T-cell (primary cell): Measurements from ENCODE around the gene SKI. TPM values are rescaled to one million over a fixed set of nuclear protein-coding genes. Genes with fewer than 3 reads are reported as not detected.
A peak's percentile ranks its signal among the peaks of the same experiment; 100 is the strongest.

Experiments used
- ATAC-seq, 4 experiments: fragments of 200-7000 bp in 3 of 4; fragments of 150-1000 bp in 1 of 4; cut with Tn5 transposase; replicated peaks in 1 of 4; 1 replicate in 3 of 4; 2 replicates in 1 of 4; pipeline ENCODE4 v1.10.0; 2021; ENCODE audit warnings: moderate library complexity in 3 of 4, mild to moderate bottlenecking in 2 of 4, moderate number of reproducible peaks in 1 of 4
- CTCF ChIA-PET, 2 donors: fragments of 300-600 bp; sonication (Branson Sonifier 250); formaldehyde crosslinking; loops; one replicate each; lab custom pipeline; 2022; ENCODE audit warnings: antibody characterized with exemption in 2 of 2; lab: Charles Lee
- POLR2A ChIA-PET, 2 donors: fragments of 300-600 bp; sonication (Branson Sonifier 250); formaldehyde crosslinking; loops; one replicate each; lab custom pipeline; 2022; ENCODE audit warnings: antibody characterized with exemption in 2 of 2; lab: Charles Lee
- DNase-seq, 35 experiments: peaks; one replicate each; pipeline versions ENCODE4 v3.0.0 to v3.0.0-alpha.2; 2013 to 2023
- H3K27ac ChIP-seq: one replicate; pipeline ENCODE4 v1.5.1; 2013; ENCODE audit warnings: low read length
- H3K27me3 ChIP-seq, 2 experiments: replicated peaks in 1 of 2; 1 replicate in 1 of 2; 2 replicates in 1 of 2; pipeline versions ENCODE4 v1.6.1 to v1.7.0; 2013; ENCODE audit warnings: low read length in 1 of 2, mixed read lengths in 1 of 2; ENCODE audit not compliant: control insufficient read depth in 2 of 2, insufficient read depth in 2 of 2; ENCODE audit errors: extremely low read depth in 1 of 2
- H3K36me3 ChIP-seq, 2 donors: 1 replicate in 1 of 2; 2 replicates in 1 of 2; pipeline versions ENCODE4 v1.6.1 to v1.7.0; 2013; ENCODE audit warnings: low read length in 1 of 2; ENCODE audit not compliant: control insufficient read depth in 2 of 2, insufficient read depth in 1 of 2; ENCODE audit errors: extremely low read depth in 1 of 2
- H3K4me1 ChIP-seq, 2 experiments: 1 replicate in 1 of 2; 2 replicates in 1 of 2; pipeline versions ENCODE4 v1.6.1 to v1.7.0; 2013; ENCODE audit warnings: low read length in 2 of 2, mixed read lengths in 1 of 2; ENCODE audit not compliant: insufficient read depth in 2 of 2, control insufficient read depth in 1 of 2; ENCODE audit errors: extremely low read depth in 1 of 2
- H3K4me3 ChIP-seq, 2 donors: 1 replicate in 1 of 2; 2 replicates in 1 of 2; pipeline versions ENCODE4 v1.5.1 to v1.7.0; 2013; ENCODE audit warnings: mild to moderate bottlenecking in 2 of 2, low read length in 1 of 2, moderate library complexity in 1 of 2; ENCODE audit not compliant: control insufficient read depth in 1 of 2; ENCODE audit errors: extremely low read depth in 1 of 2
- H3K9me3 ChIP-seq: 2 replicates; pipeline ENCODE4 v1.7.0; 2013
- H3K27ac Mint-ChIP-seq, 2 donors: one replicate each; pipeline ENCODE4 v1.8.0; 2020 to 2021; ENCODE audit warnings: mild to moderate bottlenecking in 2 of 2, mixed read lengths in 2 of 2
- H3K27me3 Mint-ChIP-seq, 2 donors: one replicate each; pipeline ENCODE4 v1.8.0; 2021 to 2022; ENCODE audit warnings: mixed read lengths in 2 of 2
- H3K36me3 Mint-ChIP-seq: one replicate; pipeline ENCODE4 v1.8.0; 2021; ENCODE audit warnings: mixed read lengths
- H3K4me1 Mint-ChIP-seq, 3 donors: one replicate each; pipeline ENCODE4 v1.8.0; 2020 to 2022; ENCODE audit warnings: mixed read lengths in 3 of 3, mild to moderate bottlenecking in 1 of 3
- H3K4me3 Mint-ChIP-seq, 3 donors: one replicate each; pipeline ENCODE4 v1.8.0; 2020 to 2022; ENCODE audit warnings: mild to moderate bottlenecking in 3 of 3, mixed read lengths in 3 of 3, moderate library complexity in 3 of 3
- H3K9me3 Mint-ChIP-seq, 3 donors: one replicate each; pipeline ENCODE4 v1.8.0; 2020 to 2022; ENCODE audit warnings: mixed read lengths in 3 of 3
- WGBS: methylation state at CpG from one replicate; pipeline ENCODE4 v1.1.5; 2013; ENCODE audit warnings: missing lambda C conversion rate; ENCODE audit not compliant: insufficient coverage; 5-methylcytosine and 5-hydroxymethylcytosine counted together
- total RNA-seq, 35 experiments: library from RNA in 6 of 35; stranded (reverse) in 6 of 35; fragments of 120-200 nt in 1 of 35; gene quantifications; one replicate each; pipeline versions ENCODE4 v1.2.1 to v1.2.4 and lab custom pipeline; 2013 to 2026

The SKI gene
- total RNA-seq, 5 donors from 2014 or later (not counting 1 experiment from before 2014, with no cell fraction given) = 137 to 299 (median 157) TPM

DNA sequence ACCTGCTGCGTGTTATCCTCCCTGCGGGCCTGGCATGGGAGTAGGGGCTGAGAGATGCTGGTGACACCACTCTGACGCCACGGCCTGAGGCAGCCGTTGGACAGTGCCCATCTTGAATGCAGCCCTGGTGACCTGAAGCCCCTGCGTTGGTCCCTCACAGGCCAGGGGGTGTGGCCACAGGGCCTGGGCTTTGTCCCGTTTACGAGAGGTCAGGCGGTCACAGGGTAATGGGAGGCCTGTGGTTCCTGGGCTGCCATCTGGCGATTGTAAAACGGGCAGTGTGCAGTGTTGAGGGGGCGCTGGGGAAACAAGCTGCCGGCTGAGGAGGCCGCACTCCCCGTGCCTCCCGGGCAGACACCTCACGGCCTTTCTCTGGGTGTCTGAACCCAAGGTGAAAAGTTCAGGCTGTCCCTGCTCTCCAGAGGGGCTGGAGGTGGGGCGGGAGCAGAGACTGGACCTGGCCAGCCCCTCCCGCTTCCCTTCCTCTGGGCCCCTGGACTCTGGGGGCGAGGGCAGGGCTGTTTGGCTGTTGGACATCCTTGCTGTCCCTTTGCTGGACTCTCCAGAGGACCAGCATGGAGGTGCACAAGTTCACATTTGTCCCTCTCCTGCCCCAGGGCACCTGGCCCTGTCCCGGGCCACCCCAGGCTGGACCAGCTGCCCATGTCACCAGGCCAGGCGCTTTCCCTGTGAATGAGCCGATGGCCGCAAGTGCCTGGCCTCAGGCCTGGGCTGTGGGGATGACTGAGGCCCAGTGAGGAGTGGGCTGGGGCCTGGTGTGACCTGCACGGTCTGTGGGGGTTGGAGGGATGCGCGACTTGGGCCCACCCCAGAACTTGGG lies 42.4 kb downstream of the SKI start:
- no peak overlapping the region for H3K27ac ChIP-seq
- POLR2A ChIA-PET = no interaction called here

DNA sequence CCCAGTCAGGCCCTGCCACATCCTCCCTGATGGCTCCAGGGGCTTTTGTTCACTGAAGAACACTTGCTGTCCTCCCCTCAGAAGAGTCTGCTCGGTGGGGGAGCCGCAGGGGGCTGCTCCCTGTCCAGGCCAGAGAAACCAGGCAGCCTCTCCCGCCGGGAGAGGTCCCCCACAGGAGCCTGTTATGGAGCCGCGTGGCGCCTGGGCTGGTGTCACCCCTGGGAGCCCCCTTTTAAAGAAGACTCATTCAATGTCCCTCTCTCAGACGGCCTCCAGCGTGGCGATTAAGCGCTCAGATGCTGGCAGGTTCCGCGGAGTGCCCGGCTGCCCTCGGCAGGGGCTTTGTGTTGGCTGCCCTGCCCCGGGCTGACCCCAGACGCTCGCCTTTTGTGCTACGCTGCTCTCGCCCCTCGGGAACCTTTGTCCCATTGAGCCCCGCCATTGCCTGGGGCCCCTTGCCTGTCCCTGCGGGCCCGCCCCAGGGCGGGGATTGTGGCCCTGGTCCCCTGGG lies 43.1 kb downstream of the SKI start:
- 100% methylated on average over 13 of the region's 25 CpGs for WGBS
- Mint-ChIP-seq H3K9me3 (no peaks in the 10 kb centered on the region), H3K27ac (no peak overlapping the region), H3K27me3 (no peaks in the 10 kb centered on the region), H3K4me3 (no peak overlapping the region), H3K4me1 (peaks cover 51 to 81% (median 69%) of the 10 kb centered on the region in 3 donors), H3K36me3 (peaks cover 6% of the 10 kb centered on the region)
- CTCF ChIA-PET = no interaction called here
- peaks cover 7 to 10% of the 10 kb centered on the region in 2 donors for H3K36me3 ChIP-seq
- POLR2A ChIA-PET = no interaction called here
- no peaks in the 10 kb centered on the region for H3K27me3 ChIP-seq
- H3K27ac ChIP-seq = no peak overlapping the region
- DNase-seq (no peak), ATAC-seq (no peak)
- H3K4me3 ChIP-seq = no peak overlapping the region
- H3K4me1 ChIP-seq = peaks cover 13 to 98% of the 10 kb centered on the region in 2 experiments
- no peaks in the 10 kb centered on the region for H3K9me3 ChIP-seq

More for the DNA sequence above, 42.4 kb downstream of the SKI start:
- Histone ChIP-seq H3K27me3 (no peaks in the 10 kb centered on the region), H3K4me3 (no peak overlapping the region), H3K9me3 (no peaks in the 10 kb centered on the region), H3K36me3 (peaks cover 7 to 10% of the 10 kb centered on the region in 2 donors), H3K4me1 (peaks cover 8 to 98% of the 10 kb centered on the region in 2 experiments)
- Mint-ChIP-seq H3K27ac (no peak overlapping the region), H3K4me1 (peaks cover 53 to 79% (median 69%) of the 10 kb centered on the region in 3 donors), H3K4me3 (peak overlapping the region in 1 of 3 donors; percentile 49), H3K27me3 (no peaks in the 10 kb centered on the region), H3K9me3 (no peaks in the 10 kb centered on the region), H3K36me3 (peaks cover 7% of the 10 kb centered on the region)
- CTCF ChIA-PET = no interaction called here
- ATAC-seq (no peak), DNase-seq (no peak)
- 94% methylated on average over 21 of the region's 27 CpGs for WGBS

DNA sequence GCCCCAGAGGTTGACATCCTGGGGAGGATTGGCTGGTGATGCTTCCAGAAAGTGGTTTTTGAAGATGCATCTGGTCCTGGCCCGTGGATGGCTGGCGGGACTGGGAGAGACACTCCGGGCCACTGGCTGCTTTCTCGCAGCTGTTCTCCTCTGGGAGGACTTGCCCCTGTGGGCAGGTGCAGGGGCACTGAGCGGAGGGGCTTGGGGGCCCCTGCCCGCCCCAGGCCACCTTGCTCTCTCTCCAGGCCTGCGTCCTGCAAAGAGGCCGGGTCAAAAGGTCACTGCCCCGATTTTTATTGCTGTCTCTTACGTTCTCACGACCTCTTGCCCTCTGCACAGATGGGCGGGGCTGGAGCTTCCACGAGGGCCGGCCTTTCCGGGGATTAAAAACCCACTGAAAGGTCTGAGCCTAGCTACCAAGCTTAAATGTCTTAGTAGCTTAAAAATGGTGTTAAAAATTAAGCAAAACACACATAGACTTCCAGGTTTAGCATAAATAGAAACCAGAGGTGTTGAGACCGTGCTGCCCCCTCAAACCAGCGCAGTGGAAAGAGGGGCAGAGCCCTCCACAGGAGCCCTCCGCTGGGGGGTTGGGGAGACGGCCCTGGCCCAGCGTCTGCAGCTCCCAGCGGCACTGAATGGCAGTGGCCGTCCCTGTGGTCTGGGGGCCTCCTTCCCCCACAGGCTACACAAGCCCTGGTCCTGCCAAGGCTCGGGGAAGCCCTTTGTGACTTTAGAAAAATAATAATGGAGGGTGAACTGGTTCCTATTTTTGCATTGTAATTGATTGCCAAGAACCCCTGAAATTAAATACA lies 43.9 kb downstream of the SKI start:
- ChIA-PET CTCF (interaction anchor here in 1 of 2 donors (0.6 kb wide), 1 partner anchor 30 kb away, joined by 4 read pairs; no protein-coding TSS in a partner anchor), POLR2A (no interaction called here)
- Histone ChIP-seq H3K27ac (no peak overlapping the region), H3K4me1 (peaks cover 13 to 97% of the 10 kb centered on the region in 2 experiments), H3K27me3 (no peaks in the 10 kb centered on the region), H3K4me3 (no peak overlapping the region), H3K9me3 (no peaks in the 10 kb centered on the region), H3K36me3 (peaks cover 7 to 10% of the 10 kb centered on the region in 2 donors)
- ATAC-seq = no peak
- H3K27ac Mint-ChIP-seq = no peak overlapping the region
- no peaks in the 10 kb centered on the region for H3K27me3 Mint-ChIP-seq
- 91% methylated on average over 11 of the region's 23 CpGs for WGBS
- H3K4me3 Mint-ChIP-seq = peak overlapping the region in 1 of 3 donors; percentile 50
- DNase-seq = no peak
- peaks cover 6% of the 10 kb centered on the region for H3K36me3 Mint-ChIP-seq
- peaks cover 51 to 81% (median 69%) of the 10 kb centered on the region in 3 donors for H3K4me1 Mint-ChIP-seq
- no peaks in the 10 kb centered on the region for H3K9me3 Mint-ChIP-seq

DNA sequence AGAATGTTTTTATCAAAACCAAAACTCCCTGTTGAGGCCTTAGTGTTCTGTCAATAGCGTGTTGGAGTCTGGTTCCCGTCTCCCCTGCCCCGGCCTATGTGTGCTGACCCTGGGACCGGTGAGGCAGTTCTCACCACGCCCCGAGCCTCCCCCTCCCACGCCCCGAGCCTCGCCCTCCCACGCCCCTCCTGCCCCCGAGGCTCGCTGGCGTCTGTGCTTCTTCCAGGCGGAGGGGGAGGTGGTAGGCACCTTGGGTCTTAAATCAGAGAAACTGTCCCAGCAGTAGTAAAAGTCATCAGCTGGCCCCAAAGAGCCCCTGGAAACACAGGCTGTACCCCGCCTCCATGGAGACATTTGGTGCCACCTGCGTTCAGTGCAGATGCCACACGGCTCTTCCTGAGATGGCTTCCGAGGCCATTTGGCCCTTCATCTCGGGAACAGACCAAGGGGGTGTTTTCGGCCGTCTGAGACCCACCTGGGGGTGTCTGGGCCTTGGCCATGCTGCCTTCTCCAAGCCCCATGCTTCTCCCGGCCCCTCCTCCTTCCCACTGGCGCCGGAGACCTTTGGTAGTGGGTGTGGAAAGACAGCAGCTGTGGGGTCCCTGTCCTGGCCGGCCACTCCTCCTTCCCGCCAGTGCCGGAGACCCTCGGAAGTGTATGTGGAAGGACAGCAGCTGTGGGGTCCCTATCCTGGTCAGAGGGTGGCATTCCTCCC lies 44.7 kb downstream of the SKI start:
- H3K27me3 ChIP-seq = no peaks in the 10 kb centered on the region
- CTCF ChIA-PET = no interaction called here
- 81% methylated on average over 9 of the region's 28 CpGs for WGBS
- H3K36me3 Mint-ChIP-seq = peaks cover 11% of the 10 kb centered on the region
- DNase-seq = no peak
- H3K27me3 Mint-ChIP-seq = no peaks in the 10 kb centered on the region
- H3K4me1 Mint-ChIP-seq = peaks cover 54 to 86% (median 71%) of the 10 kb centered on the region in 3 donors
- peak overlapping the region in 1 of 2 donors; percentile 43 for H3K27ac Mint-ChIP-seq
- POLR2A ChIA-PET = no interaction called here
- H3K36me3 ChIP-seq = peaks cover 5 to 10% of the 10 kb centered on the region in 2 donors
- peaks cover 13 to 92% of the 10 kb centered on the region in 2 experiments for H3K4me1 ChIP-seq
- ATAC-seq = no peak
- H3K27ac ChIP-seq = no peak overlapping the region
- H3K4me3 Mint-ChIP-seq = peak overlapping the region in 1 of 3 donors; percentile 39
- no peaks in the 10 kb centered on the region for H3K9me3 Mint-ChIP-seq
- H3K9me3 ChIP-seq = no peaks in the 10 kb centered on the region
- H3K4me3 ChIP-seq = no peak overlapping the region

DNA sequence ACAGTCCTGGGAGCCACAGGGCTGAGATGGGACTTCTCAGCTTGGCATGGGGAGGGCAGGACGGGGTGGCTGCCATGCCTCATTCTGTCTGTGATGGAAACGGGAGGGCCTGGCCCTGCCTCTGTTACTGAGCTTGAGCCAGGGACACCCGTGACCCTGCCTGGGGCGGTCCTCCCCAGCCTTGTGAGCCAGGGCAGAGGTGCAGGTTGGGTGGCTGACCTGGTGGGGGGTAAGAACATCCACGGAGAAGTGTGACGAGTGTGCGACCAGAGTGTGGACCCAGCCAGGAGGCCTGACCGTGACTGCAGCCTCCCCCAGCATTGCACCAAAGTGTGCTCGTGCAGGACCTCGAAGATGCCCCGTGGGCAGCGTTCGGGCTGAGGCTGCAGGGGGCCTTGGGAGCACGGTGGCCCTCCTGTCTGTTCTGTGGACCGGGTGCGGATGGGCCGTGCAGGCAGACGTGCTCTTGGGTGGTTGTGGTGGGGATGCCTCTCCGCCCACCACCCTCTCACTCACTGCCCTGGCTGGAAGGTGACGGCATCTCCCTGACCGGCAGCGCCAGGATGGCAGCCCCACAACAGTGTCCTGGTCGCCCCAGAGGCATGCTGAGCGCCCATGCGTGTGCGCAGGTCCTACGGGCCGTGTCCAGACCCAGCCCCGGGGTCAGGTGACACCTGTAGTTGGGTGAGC lies 45.4 kb downstream of the SKI start:
- Mint-ChIP-seq H3K36me3 (peaks cover 11% of the 10 kb centered on the region), H3K27me3 (no peaks in the 10 kb centered on the region), H3K27ac (peak overlapping the region in 1 of 2 donors; percentile 43), H3K9me3 (no peaks in the 10 kb centered on the region), H3K4me3 (peak overlapping the region in 1 of 3 donors; percentile 39), H3K4me1 (peaks cover 56 to 86% (median 70%) of the 10 kb centered on the region in 3 donors)
- Histone ChIP-seq H3K9me3 (no peaks in the 10 kb centered on the region), H3K27me3 (no peaks in the 10 kb centered on the region), H3K27ac (no peak overlapping the region), H3K4me1 (peaks cover 13 to 92% of the 10 kb centered on the region in 2 experiments), H3K4me3 (no peak overlapping the region), H3K36me3 (peaks cover 4 to 10% of the 10 kb centered on the region in 2 donors)
- ChIA-PET CTCF (no interaction called here), POLR2A (no interaction called here)
- no peak for DNase-seq
- ATAC-seq = no peak
- 92% methylated on average over 12 of the region's 29 CpGs for WGBS
